ENCODE data around the gene ERN1.
"Not testable (repeated sequence)": the region's sequence is repeated elsewhere in the genome, so short reads cannot be mapped to it uniquely, and the experiment has no call there.

ERN1 gene

GRCh38 chr17:64032081-64032480, 97.9 kb downstream of the ERN1 start:
- no peak for DNase-seq (ENCODE audit: low read depth in 2 of 2)

- DNase-seq (ENCODE audit: low read depth in 2 of 2), result peak; percentile 56 to 63
Measured at GRCh38 chr17:64028874-64029464, 101.0 kb downstream of the ERN1 start.

- peak; percentile 79 to 81 for DNase-seq (ENCODE audit: low read depth in 2 of 2)
Measured at GRCh38 chr17:64025732-64026294, 104.1 kb downstream of the ERN1 start.

- peak in 1 of 2 donors; percentile 43 for DNase-seq (ENCODE audit: low read depth in 2 of 2)
Measured at GRCh38 chr17:64024781-64025731, 104.9 kb downstream of the ERN1 start.

DNA sequence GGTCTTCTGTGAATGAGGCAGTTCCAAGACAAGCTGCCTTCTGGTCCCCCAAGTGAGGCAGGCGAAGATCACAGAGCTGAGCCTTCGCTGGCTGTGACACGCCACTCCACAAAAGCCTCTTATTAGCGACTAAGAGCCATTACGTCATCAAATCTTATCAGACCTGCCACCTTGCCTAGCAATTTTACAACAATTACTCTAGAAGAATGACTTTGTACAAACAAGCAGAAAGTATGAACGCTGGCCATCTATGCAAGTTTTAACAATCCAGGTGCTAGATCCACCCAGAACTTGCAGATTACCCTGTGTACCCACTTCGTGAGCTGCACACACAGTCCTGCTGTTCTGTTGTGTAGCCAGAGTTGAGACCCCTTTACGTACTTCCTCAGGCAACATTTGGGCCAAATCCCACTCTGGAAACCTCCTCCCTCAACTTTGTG, 105.7 kb downstream of the ERN1 start:
- DNase-seq (ENCODE audit: low read depth in 2 of 2), result no peak

DNA sequence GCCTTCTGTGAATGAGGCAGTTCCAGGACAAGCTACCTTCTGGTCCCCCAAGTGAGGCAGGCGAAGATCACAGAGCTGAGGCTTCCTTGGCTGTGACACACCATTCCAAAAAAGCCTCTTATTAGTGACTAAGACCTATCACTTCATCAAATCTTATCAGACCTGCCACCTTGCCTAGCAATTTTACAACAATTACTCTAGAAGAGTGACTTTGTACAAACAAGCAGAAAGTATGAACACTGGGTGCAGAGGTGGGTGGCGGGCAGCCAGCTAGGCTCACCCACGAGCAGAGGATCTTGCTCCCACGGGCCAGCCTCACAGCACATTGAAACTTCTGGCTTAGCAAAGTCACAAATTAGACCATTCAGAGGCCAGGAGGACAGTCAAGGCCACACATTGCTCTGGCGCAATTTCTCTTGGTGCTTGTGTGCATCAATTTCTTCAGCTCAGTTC, 107.3 kb downstream of the ERN1 start:
- no peak for DNase-seq (ENCODE audit: low read depth in 2 of 2)

GRCh38 chr17:64020056-64020766, 109.7 kb downstream of the ERN1 start, which contains the start of gene ICAM2:
TSS of gene ICAM2 (minus strand) at chr17:64020633. CDS start at chr17:64006691, 13,942 bp downstream.
- peak; percentile 66 to 75 for DNase-seq (ENCODE audit: low read depth in 2 of 2)

GRCh38 chr17:64019551-64019961, 110.4 kb downstream of the ERN1 start:
- DNase-seq (ENCODE audit: low read depth in 2 of 2), result not testable (repeated sequence)

DNA sequence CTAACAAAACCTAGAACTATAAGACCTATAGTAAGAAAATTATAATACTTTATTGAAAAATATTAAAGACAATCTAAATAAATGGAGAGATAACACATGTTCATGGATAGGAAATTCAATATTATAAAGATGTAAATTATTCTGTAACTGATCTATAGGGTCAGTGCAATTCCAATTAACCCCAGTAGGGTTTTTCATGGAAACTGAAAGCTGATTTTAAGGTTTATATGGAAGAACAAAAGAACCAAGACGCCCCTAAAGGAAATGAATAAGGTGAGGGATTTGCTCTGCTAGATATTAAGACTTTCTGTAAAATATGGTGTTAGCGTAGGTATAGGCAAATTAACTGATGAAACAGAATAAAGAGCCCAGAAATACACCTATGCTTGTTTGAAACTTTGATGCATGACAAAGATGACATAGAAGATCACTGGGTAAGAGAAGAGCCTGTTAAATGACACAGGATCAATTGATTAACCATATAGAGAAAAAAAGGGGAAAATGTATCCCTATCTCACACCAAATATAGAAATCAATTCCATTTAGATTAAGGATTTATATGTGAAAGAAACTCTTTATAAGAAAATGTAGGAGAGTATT, 112.5 kb downstream of the ERN1 start:
- no peak for DNase-seq (ENCODE audit: low read depth in 2 of 2)

DNA sequence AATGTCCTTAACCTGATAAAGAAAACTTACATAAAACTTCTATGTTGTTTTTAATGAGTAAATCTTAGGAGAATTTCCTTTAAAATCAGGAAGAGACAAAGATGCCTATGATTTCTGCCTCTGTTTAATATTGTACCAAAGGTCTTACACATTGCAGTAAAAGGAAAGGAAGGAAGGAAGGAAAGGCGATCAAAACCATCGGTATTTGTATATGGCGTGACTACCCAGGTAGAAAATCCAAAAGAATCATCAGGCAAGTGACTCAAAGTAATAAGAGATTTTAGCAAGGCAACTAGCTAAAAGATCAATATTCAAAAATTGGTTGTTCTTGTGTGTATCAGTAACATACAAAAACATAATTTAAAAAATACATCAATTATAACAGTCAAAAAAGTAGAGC, 113.0 kb downstream of the ERN1 start:
- DNase-seq (ENCODE audit: low read depth in 2 of 2), result no peak

DNA sequence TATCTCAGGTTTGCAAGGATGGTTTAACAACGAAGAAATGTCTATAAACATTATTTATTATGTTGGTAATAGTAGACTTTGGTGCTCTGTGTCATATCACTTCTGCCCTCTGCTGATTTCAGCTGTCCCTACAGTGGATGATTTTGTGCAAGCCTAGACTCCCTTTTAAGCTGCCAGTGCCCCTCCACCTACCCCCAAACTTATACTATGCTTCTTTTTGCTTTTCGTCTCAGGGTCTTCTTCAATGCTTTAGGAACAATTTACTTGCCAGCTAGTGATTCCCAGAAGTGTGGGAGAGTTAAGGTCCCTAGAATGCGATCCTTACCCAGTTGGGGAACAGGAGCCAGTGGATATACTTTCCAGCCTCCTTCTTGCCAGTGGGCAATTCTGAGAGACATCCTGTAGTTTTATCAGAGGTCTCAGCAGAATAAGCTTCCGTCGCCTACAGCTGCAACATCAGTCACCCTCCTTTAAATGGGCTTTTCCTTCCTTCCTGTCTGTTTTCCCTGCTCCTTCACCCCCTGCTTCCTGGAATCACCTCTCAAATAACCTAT, 113.6 kb downstream of the ERN1 start:
- DNase-seq (ENCODE audit: low read depth in 2 of 2), result no peak

DNA sequence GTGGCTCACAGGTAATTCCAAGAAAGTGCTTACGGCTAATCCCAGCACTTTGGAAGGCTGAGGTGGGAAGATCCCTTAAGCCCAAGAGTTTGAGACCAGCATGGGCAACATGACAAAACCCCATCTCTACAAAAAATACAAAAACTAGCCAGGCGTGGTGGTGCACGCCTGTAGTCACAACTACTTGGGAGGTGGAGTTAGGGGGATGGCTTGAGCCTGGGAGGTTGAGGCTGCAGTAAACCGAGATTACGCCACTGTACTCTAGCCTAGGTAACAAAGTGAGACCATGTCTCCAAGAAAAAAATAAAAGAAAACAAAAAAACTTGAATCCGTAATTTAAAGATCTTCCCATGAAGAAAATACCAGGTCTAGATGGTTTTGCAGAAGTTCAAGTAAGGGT, 114.5 kb downstream of the ERN1 start:
- DNase-seq (ENCODE audit: low read depth in 2 of 2), result no peak

DNA sequence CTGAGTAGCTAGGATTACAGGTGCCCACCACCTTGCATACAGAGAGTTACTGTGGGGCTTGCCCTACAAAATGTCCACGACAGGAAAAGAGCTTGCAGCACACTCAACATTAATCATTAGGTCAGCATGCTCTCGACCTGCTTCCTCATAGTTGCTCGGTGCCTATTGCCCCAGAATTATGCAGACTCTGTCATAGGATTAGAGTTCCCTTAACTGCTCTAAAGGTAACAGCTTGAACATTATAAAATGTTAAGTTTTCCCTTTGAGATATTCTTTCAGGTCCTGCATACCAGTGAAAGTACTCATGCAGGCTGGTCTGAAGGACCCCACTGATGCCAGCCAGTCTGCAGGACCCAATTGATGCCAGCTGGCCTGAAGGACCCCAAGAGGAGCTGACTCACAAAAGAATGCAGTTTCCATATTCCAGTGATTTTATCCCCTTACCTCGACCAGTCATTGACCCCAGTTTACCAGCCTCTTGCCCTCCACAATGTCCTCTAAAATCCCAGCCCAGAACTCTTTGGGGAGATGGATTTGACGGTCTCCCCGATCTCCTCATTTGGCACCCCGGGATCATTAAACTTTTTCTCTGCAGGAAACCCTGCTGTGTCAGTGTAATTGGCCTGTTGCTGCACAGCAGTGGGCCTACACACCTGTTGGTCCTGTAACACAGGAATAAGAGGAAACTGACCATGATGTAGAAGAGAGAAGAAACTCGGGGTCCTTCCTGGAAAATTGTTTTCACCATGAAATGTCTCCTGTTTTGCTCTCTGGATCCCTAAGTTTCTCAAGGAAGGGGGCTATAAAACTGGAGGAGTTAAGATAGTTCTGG, 120.2 kb downstream of the ERN1 start:
- no peak for DNase-seq (ENCODE audit: low read depth in 2 of 2)

GRCh38 chr17:64008830-64009229, 121.1 kb downstream of the ERN1 start:
- no peak for DNase-seq (ENCODE audit: low read depth in 2 of 2)

- no peak for DNase-seq (ENCODE audit: low read depth in 2 of 2)
Measured at GRCh38 chr17:64008346-64008745, 121.6 kb downstream of the ERN1 start.

GRCh38 chr17:64007838-64008282, 122.1 kb downstream of the ERN1 start:
- DNase-seq (ENCODE audit: low read depth in 2 of 2), result no peak

DNA sequence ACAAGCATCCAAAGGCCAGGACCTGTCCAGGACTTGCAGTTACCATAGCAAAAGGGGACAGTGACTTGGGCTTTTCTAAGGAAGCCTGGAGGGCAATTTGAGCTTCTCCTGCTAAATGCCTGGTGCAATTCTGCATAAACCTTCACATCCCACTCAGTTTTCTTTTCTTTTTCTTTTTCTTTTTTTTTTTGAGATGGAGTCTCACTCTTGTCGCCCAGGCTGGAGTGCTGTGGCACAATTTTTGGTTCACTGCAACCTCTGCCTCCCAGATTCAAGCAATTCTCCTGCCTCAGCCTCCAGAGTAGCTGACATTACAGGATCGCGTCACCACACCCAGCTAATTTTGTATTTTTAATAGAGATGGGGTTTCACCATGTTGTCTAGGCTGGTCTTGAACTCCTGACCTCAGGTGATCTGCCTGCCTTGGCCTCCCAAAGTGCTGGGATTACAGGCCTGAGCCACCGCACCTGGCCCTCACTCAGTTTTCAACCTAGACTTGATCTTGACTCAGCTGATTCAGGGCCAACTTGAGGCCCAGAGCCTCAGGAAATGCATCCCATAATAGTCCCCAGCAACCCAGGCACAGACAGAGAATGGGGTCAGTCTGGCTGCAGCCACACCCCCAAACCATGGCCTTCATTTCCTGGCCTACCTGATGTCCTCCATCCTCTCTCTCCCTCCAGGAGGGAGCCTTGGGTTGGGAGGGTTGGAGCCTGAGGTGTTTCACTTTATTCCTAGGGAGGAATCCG, 122.7 kb downstream of the ERN1 start:
- DNase-seq (ENCODE audit: low read depth in 2 of 2), result not testable (repeated sequence)

GRCh38 chr17:64006361-64007088, 123.4 kb downstream of the ERN1 start:
- DNase-seq (ENCODE audit: low read depth in 2 of 2), result no peak

DNA sequence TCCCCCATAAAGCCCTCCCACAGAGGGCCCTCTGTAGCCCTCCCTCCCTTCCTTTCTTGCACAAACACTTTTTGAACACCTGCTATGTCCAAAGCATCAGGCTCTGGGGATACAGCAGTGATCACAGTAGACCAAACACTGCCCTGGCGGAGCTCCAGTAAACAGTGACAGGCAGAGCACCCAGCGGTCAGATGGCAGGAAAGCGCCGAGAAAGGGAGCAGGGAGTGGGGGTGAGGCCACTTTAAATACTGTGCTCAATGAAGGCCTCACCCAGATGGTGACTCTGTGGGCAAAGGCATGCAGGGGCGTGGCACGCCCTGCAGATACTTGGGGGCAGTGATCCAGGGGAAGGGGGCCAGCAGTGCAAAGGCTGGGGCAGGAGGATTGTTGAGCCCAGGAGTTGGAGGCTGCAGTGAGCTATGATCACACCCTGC, 124.2 kb downstream of the ERN1 start:
- DNase-seq (ENCODE audit: low read depth in 2 of 2), result no peak
